HUES6 (cell line): ENCODE data around the gene CERKL.
A peak's percentile ranks its signal among the peaks of the same experiment; 100 is the strongest.

Source experiments
- H3K27ac ChIP-seq: 2 replicates; pipeline ENCODE4 v1.7.0; 2013; ENCODE audit warnings: low read depth, mild to moderate bottlenecking, low read length, inconsistent platforms
- H3K27me3 ChIP-seq: 2 replicates; pipeline ENCODE4 v1.6.1; 2013; ENCODE audit warnings: low read length; ENCODE audit not compliant: control insufficient read depth, insufficient read depth
- H3K36me3 ChIP-seq: 2 replicates; pipeline ENCODE4 v1.6.1; 2013; ENCODE audit warnings: low read length; ENCODE audit not compliant: control insufficient read depth, insufficient read depth
- H3K4me1 ChIP-seq: 2 replicates; pipeline ENCODE4 v1.6.1; 2013; ENCODE audit warnings: low read length; ENCODE audit not compliant: control insufficient read depth, insufficient read depth
- H3K4me3 ChIP-seq: 2 replicates; pipeline ENCODE4 v1.5.1; 2013; ENCODE audit warnings: low read depth, low read length
- H3K9ac ChIP-seq: one replicate; pipeline ENCODE4 v1.6.1; 2013; ENCODE audit warnings: mild to moderate bottlenecking, low read length
- H3K9me3 ChIP-seq: 2 replicates; pipeline ENCODE4 v1.6.1; 2013; ENCODE audit warnings: low read depth, low read length; ENCODE audit not compliant: control insufficient read depth, insufficient read depth

Gene CERKL

DNA sequence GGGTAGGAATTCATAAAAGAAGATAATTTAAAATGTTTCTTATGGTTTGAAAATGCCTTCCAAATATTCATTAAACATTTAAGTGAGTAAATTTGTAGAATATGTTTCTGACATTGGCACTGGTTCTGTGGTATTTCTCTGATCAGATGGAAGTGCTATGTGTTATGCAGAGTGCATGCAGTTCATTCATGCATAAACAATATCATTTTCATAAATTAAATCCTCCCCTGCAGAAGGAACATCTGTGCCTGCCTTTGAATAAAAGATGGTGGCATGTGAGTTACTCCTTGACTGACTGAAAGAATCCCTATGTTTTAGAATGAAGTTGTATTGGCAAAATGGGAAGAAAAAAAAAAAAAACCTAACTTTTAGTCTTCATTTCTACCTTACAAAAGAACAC lies 17.6 kb upstream of the CERKL start:
- Histone ChIP-seq H3K4me3 (no peak overlapping the region), H3K27ac (no peak overlapping the region), H3K9me3 (no peaks in the 10 kb centered on the region), H3K27me3 (peaks cover 97% of the 10 kb centered on the region), H3K4me1 (no peaks in the 10 kb centered on the region), H3K36me3 (no peaks in the 10 kb centered on the region), H3K9ac (no peak overlapping the region)

DNA sequence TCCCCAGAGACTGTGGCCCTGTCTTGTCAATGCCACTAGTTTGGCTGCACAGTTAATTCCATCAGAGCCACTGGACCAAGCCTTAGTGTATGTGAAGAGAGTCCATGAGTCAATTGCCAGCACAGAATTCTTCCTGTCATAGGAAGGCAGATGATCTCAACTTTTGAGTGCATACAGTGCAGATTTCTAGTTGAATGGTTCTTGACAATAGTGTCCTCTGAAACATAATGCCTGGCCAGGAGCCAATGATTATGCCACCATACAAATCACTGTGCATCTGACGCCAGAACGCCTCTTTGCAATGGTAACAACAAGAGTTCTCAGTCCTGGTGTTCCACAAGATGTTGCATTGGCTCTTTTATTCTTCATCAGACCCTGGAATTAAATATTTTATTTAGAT lies 16.3 kb upstream of the CERKL start:
- no peaks in the 10 kb centered on the region for H3K4me1 ChIP-seq
- H3K9me3 ChIP-seq = no peaks in the 10 kb centered on the region
- H3K27ac ChIP-seq = no peak overlapping the region
- no peak overlapping the region for H3K4me3 ChIP-seq
- H3K36me3 ChIP-seq = no peaks in the 10 kb centered on the region
- peaks cover 97% of the 10 kb centered on the region for H3K27me3 ChIP-seq
- H3K9ac ChIP-seq = no peak overlapping the region

DNA sequence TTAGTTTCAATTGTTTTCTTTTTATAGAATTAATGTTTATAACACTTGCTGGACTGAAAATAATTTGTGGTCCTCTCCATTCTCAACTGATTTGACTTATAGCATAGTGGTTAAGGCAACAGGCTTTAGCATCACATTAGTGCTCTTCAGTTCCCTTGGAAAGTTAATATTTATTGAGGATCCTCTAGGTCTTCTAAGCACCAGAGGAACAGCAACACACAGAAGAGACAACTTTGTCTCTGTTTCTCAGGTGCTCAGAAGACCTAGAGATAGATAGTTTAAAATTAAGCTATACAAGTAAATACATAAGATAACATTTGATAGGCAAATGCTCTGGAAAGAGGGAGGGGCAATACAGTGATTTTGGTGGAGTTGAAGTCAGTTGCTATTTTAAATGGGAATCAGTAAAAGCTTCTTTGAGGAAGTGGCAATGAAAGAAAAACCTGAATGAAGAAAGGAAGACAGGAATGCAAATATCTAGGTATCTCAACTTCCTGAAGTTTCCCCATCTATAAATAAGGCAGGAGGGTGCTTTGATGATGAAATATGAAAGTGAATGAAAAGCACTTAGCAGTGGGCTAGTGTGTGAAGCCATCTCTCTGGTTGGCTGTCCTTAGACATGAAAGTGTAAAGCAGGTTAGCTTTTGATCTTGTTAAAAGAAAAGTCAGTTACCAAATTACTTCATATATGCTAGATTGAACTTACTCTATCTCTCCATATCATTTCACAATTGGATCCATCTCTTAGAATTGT lies 15.5 kb upstream of the CERKL start:
- peaks cover 4% of the 10 kb centered on the region for H3K4me1 ChIP-seq
- peaks cover 96% of the 10 kb centered on the region for H3K27me3 ChIP-seq
- H3K4me3 ChIP-seq = no peak overlapping the region
- H3K36me3 ChIP-seq = no peaks in the 10 kb centered on the region
- no peaks in the 10 kb centered on the region for H3K9me3 ChIP-seq
- no peak overlapping the region for H3K9ac ChIP-seq
- no peak overlapping the region for H3K27ac ChIP-seq

DNA sequence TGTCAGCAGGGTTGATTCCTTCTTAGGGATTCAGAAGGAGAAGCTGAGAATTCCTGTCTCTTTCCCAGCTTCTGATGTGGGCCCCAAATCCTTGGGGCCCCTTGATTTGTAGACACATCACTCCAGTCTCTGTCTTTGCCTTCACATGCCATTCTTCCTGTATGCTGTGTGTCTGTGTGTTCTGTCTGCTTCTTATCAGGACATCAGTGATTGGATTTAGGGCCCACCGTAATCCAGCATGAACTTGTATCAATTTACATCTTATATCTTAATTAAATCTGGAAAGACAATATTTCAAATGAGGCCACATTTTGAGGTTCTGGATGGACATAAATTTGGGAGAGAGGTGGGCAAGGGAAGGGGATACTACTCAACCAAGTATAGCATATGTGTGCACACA lies 13.7 kb upstream of the CERKL start:
- H3K9me3 ChIP-seq = peaks cover 9% of the 10 kb centered on the region
- no peak overlapping the region for H3K27ac ChIP-seq
- peaks cover 81% of the 10 kb centered on the region for H3K27me3 ChIP-seq
- H3K36me3 ChIP-seq = no peaks in the 10 kb centered on the region
- no peak overlapping the region for H3K9ac ChIP-seq
- peaks cover 10% of the 10 kb centered on the region for H3K4me1 ChIP-seq
- H3K4me3 ChIP-seq = no peak overlapping the region

DNA sequence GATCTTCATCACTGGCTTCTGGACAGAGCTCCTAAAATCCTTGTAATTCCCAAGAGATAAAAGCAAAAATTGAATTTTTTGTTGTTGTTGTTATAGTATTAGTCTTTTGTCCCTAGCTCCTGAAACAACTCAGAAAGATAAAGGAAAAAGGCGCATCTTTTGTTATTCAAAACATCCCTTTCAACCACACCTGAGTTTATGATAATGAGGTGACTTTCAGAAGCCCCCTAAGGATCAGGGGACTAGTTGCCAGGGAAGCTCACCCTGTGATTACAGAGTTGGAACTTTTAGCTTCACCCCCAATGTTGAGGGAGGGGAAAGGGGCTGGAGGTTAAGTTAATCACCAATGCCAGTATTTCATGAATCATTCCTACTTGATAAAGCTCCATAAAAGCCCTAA lies 10.3 kb upstream of the CERKL start:
- Histone ChIP-seq H3K27ac (no peak overlapping the region), H3K27me3 (peaks cover 55% of the 10 kb centered on the region), H3K9me3 (peaks cover 10% of the 10 kb centered on the region), H3K4me1 (peaks cover 10% of the 10 kb centered on the region), H3K36me3 (no peaks in the 10 kb centered on the region), H3K9ac (no peak overlapping the region), H3K4me3 (0 out of 2 replicates have a peak overlapping the region, but pooled peaks have one; percentile 14)

DNA sequence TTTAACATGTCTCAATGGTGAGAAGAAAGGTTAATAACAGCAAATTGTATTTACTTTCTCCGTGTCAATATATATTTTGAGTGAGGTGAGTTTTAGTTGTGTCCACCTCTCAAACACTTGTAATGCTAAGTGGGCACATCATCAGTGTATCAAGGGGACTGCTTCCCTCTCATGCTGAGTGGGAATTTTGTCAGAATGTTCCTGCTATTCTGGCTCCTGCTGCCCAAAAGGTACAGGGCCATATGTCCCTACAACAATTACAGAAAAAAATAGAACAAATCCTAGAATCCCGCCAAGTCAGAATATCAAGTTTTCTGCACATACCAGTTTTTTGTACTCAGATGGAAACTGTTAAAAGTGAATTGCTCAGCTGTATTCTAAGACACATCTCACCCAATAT lies 5.4 kb upstream of the CERKL start:
- no peak overlapping the region for H3K4me3 ChIP-seq
- no peak overlapping the region for H3K9ac ChIP-seq
- no peak overlapping the region for H3K27ac ChIP-seq
- H3K4me1 ChIP-seq = peaks cover 8% of the 10 kb centered on the region; the same call in 1 of the 2 replicates
- H3K27me3 ChIP-seq = peaks cover 59% of the 10 kb centered on the region
- H3K9me3 ChIP-seq = peaks cover 10% of the 10 kb centered on the region
- no peaks in the 10 kb centered on the region for H3K36me3 ChIP-seq

DNA sequence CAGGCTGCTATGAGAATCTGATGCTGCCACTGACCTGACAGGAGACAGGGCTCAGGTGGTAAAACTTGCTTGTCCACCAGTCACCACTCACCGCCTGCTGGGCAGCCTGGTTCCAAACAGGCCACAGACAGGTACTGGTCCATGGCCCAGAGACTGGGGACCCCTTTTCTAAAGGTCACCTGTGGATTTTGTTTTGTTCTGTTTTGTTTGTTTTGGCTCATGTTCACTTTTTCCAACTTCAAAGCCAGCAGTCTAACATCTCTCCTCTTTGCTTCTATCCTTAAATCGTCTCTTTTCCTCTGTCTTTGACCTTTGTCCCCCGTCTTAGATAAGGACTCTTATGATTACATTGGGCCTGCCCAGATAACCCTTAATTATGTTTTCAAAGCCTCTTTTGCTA lies 3.3 kb upstream of the CERKL start:
- H3K27ac ChIP-seq = no peak overlapping the region
- no peak overlapping the region for H3K4me3 ChIP-seq
- H3K9ac ChIP-seq = no peak overlapping the region
- no peaks in the 10 kb centered on the region for H3K9me3 ChIP-seq
- H3K27me3 ChIP-seq = peaks cover 79% of the 10 kb centered on the region
- peaks cover 7% of the 10 kb centered on the region; the same call in 1 of the 2 replicates for H3K4me1 ChIP-seq
- no peaks in the 10 kb centered on the region for H3K36me3 ChIP-seq

DNA sequence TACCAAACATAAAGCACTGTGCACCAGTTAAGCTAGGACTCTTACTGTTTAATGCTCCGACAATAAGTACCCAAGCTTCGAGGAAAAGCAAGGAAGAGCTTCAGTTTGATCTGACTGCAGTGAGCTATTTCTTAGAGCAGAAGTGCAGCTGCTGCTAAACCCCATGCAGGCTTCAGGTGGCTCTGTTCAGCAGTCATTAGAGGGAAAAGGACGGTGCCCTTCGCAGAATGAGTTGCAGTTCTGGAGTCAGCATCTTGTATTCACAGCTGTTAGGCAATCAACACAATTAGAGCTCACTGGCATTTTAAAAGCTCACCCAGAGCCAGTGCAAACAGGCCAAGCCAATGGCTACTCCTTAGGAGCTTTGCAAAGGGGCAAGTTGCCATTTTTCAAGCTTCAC lies 1.5 kb upstream of the CERKL start:
- no peak overlapping the region for H3K27ac ChIP-seq
- H3K36me3 ChIP-seq = no peaks in the 10 kb centered on the region
- peaks cover 96% of the 10 kb centered on the region for H3K27me3 ChIP-seq
- no peak overlapping the region for H3K4me3 ChIP-seq
- peaks cover 7% of the 10 kb centered on the region; the same call in 1 of the 2 replicates for H3K4me1 ChIP-seq
- H3K9ac ChIP-seq = no peak overlapping the region
- no peaks in the 10 kb centered on the region for H3K9me3 ChIP-seq

DNA sequence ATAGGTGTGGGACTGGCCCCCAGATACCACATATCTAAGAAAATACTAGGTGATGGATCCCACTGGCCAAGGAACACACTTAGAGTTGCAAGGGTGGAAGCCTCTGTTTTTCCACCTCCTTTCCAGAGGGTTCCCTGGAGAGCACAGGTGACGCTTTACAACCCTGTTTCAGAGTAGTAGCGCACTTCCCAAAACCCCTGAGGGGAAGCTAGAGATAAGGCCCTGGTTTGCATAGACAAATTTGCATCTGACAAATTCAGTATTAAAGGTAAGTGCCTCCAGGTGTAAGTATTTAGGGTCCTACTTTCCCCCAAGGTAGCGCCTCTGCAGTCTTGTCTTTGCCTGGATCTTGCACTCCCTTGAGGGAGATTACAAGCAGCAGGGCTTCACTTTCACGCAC lies 474 bp upstream of the CERKL start:
- Histone ChIP-seq H3K27ac (no peak overlapping the region), H3K4me3 (peak overlapping the region; percentile 74), H3K9me3 (no peaks in the 10 kb centered on the region), H3K36me3 (no peaks in the 10 kb centered on the region), H3K27me3 (peaks cover 99% of the 10 kb centered on the region), H3K4me1 (peaks cover 7% of the 10 kb centered on the region; the same call in 1 of the 2 replicates), H3K9ac (no peak overlapping the region)

DNA sequence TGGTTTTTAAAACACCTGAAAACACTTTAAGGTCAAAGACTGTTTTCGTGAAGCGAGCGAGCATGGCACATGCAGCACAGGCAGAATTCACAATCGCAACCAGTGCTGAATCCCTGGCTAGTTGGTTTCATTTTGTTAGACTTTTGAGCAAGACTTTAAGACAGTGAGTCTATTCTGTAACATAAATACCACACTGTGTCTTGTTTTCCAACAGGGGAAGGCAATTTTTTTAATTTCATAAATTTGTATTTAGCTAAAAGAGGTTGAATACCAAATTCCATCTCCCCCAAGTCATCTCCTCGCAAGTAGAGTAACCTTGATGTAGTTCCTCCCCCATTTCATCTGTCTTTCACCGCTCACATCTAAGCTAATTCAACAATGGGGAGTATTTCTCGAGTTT lies 1.4 kb downstream of the CERKL start:
- Histone ChIP-seq H3K36me3 (no peaks in the 10 kb centered on the region), H3K9me3 (no peaks in the 10 kb centered on the region), H3K27ac (no peak overlapping the region), H3K4me3 (peak overlapping the region; percentile 74; the same call in 1 of the 2 replicates), H3K27me3 (peaks cover 98% of the 10 kb centered on the region), H3K4me1 (peaks cover 7% of the 10 kb centered on the region; the same call in 1 of the 2 replicates), H3K9ac (no peak overlapping the region)

DNA sequence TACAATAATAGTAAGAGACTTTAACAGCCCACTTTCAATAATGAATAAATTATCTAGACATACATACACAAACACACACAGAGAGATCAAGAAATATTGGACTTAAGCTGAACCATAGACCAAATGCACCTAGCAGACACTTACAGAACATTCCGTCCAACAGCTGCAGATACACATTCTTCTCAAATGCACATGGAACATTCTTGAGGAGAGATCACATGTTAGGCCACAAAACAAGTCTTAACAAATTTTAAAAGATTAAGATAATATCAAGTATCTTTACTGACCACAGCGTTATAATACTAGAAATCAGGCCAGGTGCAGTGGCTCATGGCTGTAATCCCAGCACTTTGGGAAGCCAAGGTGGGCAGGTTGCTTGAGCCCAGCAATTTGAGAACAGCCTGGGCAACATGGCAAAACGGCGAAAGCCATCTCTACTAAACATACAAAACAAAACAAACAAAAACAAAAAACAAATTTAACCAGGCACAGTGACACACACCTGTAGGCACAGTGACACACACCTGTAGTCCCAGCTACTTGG lies 7.4 kb downstream of the CERKL start:
- Histone ChIP-seq H3K9ac (no peak overlapping the region), H3K9me3 (no peaks in the 10 kb centered on the region)

More for the DNA sequence above, 7.4 kb downstream of the CERKL start:
- Histone ChIP-seq H3K27me3 (peaks cover 53% of the 10 kb centered on the region), H3K27ac (no peak overlapping the region), H3K36me3 (no peaks in the 10 kb centered on the region), H3K4me3 (no peak overlapping the region), H3K4me1 (no peaks in the 10 kb centered on the region)
